HG02798 (cell line): ENCODE data around the gene NAGPA.

Source experiments
- ATAC-seq: cut with Tn5 transposase; IDR thresholded peaks from one replicate; pipeline ENCODE4 v1.9.1; 2021; ENCODE audit warnings: mild to moderate bottlenecking; ENCODE audit not compliant: unreplicated experiment, poor library complexity

NAGPA gene

DNA sequence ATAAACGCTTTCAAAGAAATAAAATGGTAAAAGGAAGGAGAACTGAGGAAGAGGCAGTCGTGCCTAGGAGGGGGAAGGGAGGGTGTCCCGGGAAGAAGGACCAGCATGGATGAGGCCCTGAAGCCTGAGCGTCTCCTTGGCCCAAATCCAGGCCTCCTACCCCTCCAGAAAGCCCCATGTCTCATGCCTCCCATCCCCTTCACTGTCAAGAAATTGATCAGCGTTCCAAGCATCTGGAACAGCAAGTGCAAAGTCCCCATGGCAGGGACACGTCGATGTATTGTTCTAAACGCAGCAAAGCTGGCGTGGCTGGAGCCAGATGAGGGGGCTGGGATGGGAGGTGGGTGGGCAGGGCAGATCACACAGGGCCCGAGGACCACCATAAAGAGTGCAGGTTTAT lies 53.0 kb downstream of the NAGPA start:
- ATAC-seq: no peak

DNA sequence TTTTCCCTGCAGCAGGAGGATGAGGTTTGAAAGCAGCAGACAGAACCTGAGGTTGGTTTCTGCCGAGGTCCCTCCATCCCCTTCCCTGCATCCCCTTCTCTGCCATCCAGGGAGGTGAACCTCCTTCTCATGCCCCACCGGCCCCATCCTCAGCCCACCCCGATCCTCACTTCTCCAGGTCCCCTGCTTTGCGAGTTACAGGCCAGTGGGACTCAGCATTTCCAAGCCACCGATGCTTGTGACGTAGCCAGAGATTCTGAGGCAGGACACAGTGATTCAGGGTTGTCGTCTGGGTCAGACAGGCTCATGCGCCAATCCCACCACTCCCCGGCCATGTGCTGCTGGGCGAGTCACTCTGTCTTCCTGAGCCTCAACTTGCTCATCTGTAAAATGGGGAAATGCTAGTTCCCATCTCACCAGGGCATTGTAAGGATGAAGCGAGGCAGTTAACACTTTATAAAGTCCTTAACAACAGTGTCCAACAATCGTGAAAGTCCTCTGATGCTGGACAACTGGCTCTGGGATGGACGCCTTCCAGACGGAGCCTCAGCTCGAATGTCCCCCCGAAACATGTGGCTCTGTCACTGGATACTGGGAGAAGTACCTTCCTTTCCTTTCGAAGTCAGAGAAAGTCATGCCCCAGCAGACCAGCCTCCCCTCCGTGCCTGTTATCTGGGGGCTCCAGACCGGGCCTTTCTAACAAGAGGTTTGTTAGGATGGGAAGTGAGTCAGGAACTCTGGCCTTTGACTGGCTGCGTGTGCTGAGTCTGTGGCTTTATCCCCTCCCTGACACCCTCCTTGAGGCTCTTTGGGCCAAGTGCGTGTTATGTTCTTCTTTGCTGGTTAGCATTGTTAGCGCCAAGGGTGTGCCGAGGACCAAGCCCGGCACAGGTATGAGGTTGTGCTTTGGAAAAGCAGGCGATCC lies 53.7 kb downstream of the NAGPA start:
- ATAC-seq: no peak

DNA sequence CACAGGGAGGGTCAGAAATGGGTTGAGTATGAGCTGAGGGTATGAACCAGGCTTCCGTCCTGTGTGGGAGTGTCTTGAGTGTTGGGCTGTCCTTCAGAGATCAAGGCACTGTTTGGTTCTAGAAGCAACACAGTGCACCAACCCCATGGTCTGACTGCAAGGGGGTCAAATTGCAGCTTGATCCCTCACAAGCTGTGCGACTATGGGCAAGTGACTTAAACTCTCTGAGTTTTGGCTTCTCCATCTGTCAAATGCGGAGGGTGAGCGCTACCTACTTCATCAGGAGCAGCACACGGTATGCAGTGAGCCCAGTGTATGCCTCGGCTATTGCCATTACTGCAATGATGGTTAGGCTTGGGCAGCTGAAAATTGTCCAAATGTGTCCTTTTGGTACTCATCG lies 54.6 kb downstream of the NAGPA start:
- no peak for ATAC-seq

DNA sequence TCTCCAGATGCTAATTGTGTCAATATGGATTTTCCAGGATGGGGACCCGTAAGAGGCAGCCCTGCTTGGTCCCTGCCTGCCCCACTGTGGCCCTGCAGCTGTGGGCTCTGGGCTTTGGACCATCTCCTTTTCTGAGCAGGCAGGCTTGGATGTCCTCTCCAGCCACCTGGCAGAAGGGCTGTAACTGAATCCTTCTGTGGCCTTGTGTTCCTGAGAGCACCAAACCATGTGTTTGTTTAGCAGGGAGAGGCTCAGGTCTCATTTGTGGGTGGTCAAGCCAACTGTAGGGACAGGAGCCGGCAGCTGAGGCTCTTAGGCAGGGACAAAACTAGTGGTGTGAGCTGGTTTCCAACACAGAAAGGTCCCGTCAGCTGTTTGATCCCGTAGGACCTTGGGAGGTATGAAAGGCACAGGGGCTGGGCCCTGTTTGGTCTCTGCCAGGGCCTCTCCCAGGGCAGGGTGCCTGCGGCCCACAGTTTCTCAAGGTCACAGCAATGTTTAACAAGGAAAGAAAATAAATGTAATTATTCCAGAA lies 57.1 kb downstream of the NAGPA start:
- no peak for ATAC-seq

DNA sequence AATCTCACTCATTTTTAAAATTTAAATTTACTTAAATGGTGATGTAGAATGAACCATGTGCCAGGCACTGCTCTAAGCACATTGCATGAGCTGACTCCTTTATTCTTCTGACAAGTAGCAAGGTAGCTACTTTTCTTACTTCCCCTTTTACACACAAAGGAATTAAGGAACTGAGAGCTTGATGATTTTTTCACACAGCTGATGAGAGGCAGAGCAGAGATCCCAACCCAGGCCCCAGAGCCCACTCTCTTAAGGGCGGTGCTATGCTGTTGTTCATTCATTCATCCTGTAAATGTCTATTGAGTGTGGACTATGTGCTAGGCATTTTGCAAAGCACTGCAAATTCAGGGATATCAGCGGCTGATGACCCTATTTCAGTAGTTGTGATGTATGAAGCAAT lies 57.7 kb downstream of the NAGPA start:
- ATAC-seq: peak; percentile 82
